Astrocyte of the cerebellum (primary cell): ENCODE data around the gene TUBGCP6.

Experiments used
- DNase-seq: peaks from one replicate; pipeline ENCODE4 v3.0.0-alpha.2; 2011; ENCODE audit warnings: low read depth
- H3K4me3 ChIP-seq: 2 replicates; pipeline ENCODE4 v1.5.1; 2011; ENCODE audit warnings: mild to moderate bottlenecking, low read depth, low read length, moderate library complexity
- in situ Hi-C: cut with HindIII; loops from 2 replicates; pipeline ENCODE4 v1.10.0; 2017; ENCODE audit warnings: low sequenced_read_pairs
- TF ChIP-seq, protein P1 (sequence below): IDR thresholded peaks from 2 replicates; pipeline ENCODE4 v1.5.1; 2012; ENCODE audit warnings: low read length, low read depth, moderate library complexity, mild to moderate bottlenecking; ENCODE audit errors: missing control alignments

The TUBGCP6 gene

DNA sequence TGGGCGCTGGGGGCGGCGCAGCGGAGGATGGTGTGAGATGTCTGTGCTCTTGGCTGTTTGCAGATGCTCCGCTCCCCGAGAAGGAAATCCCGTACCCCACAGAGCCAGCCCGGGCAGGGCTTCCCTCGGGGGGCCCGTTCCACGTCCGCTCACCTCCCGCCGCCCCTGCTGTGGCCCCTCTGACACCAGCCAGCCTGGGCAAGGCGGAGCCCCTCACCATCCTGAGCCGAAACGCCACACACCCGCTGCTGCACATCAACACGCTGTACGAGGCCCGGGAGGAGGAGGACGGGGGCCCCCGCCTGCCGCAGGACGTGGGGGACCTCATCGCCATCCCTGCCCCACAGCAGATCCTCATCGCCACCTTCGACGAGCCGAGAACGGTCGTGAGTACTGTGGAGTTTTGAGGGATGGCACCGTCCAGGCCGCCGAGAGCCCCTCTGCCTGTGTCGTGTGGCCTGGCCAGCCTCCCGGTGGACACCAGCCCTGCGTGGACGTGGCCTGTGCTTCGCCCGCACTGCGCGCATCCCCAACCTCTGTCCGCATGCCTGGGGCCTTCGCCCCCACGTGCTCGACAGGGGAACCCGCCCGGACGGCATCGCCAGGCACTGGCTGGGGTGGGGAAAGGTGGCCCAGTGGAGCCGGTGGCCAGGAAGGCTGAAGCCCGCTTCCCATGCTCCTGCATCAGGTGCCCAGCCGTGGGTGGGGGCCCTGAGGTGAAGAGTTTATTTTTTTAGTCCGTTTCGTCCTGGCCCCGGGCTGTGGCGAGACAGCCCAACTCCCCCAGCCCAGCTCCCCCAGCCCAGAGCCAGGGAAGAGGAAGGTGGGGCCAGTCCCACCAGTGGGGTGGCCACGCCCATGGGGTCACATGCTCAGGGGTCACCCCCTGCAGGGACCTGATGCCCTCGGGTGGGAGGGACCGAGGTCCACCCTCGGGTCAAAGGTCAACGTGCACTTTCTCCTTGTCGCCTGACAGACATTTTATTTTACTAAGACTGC lies 65.7 kb downstream of the TUBGCP6 start:
- DNase-seq = no peak
- no peak overlapping the region for H3K4me3 ChIP-seq
- TF ChIP-seq, protein P1, sequence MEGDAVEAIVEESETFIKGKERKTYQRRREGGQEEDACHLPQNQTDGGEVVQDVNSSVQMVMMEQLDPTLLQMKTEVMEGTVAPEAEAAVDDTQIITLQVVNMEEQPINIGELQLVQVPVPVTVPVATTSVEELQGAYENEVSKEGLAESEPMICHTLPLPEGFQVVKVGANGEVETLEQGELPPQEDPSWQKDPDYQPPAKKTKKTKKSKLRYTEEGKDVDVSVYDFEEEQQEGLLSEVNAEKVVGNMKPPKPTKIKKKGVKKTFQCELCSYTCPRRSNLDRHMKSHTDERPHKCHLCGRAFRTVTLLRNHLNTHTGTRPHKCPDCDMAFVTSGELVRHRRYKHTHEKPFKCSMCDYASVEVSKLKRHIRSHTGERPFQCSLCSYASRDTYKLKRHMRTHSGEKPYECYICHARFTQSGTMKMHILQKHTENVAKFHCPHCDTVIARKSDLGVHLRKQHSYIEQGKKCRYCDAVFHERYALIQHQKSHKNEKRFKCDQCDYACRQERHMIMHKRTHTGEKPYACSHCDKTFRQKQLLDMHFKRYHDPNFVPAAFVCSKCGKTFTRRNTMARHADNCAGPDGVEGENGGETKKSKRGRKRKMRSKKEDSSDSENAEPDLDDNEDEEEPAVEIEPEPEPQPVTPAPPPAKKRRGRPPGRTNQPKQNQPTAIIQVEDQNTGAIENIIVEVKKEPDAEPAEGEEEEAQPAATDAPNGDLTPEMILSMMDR = no peak
- in situ Hi-C loops = no loop called here

- TF ChIP-seq, protein P1 = no peak
- H3K4me3 ChIP-seq = no peak overlapping the region
- in situ Hi-C loops = no loop called here
- no peak for DNase-seq
Measured at GRCh38 chr22:50178471-50178864, 66.4 kb downstream of the TUBGCP6 start.

DNA sequence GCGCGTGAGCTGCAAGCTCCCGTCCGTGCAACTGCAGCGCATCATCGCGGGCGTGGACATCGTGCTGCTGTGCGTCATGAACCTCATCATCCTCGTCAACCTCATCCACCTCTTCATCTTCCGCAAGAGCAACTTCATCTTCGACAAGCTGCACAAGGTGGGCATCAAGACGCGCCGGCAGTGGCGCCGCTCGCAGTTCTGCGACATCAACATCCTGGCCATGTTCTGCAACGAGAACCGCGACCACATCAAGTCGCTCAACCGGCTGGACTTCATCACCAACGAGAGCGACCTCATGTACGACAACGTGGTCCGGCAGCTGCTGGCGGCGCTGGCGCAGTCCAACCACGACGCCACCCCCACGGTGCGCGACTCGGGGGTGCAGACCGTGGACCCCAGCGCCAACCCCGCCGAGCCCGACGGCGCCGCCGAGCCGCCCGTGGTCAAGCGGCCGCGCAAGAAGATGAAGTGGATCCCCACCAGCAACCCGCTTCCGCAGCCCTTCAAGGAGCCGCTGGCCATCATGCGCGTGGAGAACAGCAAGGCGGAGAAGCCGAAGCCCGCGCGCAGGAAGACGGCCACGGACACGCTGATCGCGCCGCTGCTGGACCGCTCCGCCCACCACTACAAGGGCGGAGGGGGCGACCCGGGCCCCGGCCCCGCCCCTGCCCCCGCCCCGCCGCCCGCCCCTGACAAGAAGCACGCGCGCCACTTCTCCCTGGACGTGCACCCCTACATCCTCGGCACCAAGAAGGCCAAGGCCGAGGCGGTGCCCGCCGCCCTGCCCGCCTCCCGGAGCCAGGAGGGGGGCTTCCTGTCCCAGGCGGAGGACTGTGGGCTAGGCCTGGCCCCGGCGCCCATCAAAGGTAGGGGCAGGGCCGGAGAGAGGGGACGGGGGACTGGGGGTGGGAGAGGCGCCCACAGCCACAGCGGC lies 67.0 kb downstream of the TUBGCP6 start:
- in situ Hi-C loops = no loop called here
- H3K4me3 ChIP-seq = no peak overlapping the region
- TF ChIP-seq, protein P1 = no peak
- no peak for DNase-seq

DNA sequence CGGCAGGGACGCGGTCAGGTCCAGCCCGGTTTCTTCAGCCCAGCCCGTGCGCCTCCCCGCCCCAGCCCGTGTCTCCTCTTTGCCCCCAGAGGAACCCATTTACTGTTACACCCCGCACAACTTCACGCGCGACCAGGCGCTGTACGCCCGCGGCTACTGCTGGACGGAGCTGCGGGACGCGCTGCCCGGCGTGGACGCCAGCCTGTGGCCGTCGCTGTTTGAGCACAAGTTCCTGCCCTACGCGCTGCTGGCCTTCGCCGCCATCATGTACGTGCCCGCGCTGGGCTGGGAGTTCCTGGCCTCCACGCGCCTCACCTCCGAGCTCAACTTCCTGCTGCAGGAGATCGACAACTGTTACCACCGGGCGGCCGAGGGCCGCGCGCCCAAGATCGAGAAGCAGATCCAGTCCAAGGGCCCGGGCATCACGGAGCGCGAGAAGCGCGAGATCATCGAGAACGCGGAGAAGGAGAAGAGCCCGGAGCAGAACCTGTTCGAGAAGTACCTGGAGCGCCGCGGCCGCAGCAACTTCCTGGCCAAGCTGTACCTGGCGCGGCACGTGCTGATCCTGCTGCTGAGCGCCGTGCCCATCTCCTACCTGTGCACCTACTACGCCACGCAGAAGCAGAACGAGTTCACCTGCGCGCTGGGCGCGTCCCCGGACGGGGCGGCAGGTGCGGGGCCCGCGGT lies 67.8 kb downstream of the TUBGCP6 start:
- in situ Hi-C loops = no loop called here
- TF ChIP-seq, protein P1 = no peak
- DNase-seq = no peak
- no peak overlapping the region for H3K4me3 ChIP-seq

- no peak for DNase-seq
- TF ChIP-seq, protein P1 = no peak
- no peak overlapping the region for H3K4me3 ChIP-seq
- in situ Hi-C loops = no loop called here
Measured at GRCh38 chr22:50175921-50176849, 68.6 kb downstream of the TUBGCP6 start.

DNA sequence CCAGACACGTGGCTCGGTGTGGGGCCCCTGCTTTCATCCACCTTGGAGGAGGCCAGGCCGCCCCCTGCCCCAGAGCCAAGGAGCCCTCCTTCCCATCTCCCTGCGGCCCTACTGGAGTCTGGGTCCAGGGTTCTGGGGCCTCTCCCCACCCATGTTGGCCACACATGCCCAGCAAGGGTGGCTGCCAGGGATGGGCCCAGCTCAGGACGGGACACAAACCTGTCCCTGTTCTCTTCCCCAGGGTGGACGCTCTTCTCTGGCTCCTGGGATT lies 69.7 kb downstream of the TUBGCP6 start:
- H3K4me3 ChIP-seq = no peak overlapping the region
- TF ChIP-seq, protein P1 = no peak
- in situ Hi-C loops = no loop called here
- no peak for DNase-seq
